ENCODE data around the gene WIPI1.
"Not testable (repeated sequence)": the region's sequence is repeated elsewhere in the genome, so short reads cannot be mapped to it uniquely, and the experiment has no call there.

WIPI1 gene

GRCh38 chr17:68383443-68384321 lies 73.6 kb downstream of the WIPI1 start:
- no peak for DNase-seq (ENCODE audit: low read depth)

GRCh38 chr17:68383120-68383442 lies 74.2 kb downstream of the WIPI1 start:
- DNase-seq (ENCODE audit: low read depth) = no peak

GRCh38 chr17:68382582-68383085 lies 74.7 kb downstream of the WIPI1 start:
- no peak for DNase-seq (ENCODE audit: low read depth)

- DNase-seq (ENCODE audit: low read depth) = no peak
Observed at GRCh38 chr17:68381076-68381900, 76.0 kb downstream of the WIPI1 start.

- DNase-seq (ENCODE audit: low read depth) = no peak
Observed at GRCh38 chr17:68379692-68380677, 77.3 kb downstream of the WIPI1 start.

- no peak for DNase-seq (ENCODE audit: low read depth)
Observed at GRCh38 chr17:68379177-68379510, 78.2 kb downstream of the WIPI1 start.

GRCh38 chr17:68378268-68379176 lies 78.8 kb downstream of the WIPI1 start:
- no peak for DNase-seq (ENCODE audit: low read depth)

- DNase-seq (ENCODE audit: low read depth) = no peak
Observed at GRCh38 chr17:68377771-68378267, 79.5 kb downstream of the WIPI1 start.

GRCh38 chr17:68376178-68376577 lies 81.1 kb downstream of the WIPI1 start:
- not testable (repeated sequence) for DNase-seq (ENCODE audit: low read depth)

- DNase-seq (ENCODE audit: low read depth) = no peak
Observed at GRCh38 chr17:68375566-68375965, 81.7 kb downstream of the WIPI1 start.

Measured in activated T-cell treated with anti-CD3 and anti-CD28 coated beads for 24 hours (primary cell).